Kidney glomerular epithelial cell (primary cell): ENCODE data around the gene ADORA1.

Experiments
- DNase-seq: peaks from one replicate; lab custom pipeline; 2025; lab: John Stamatoyannopoulos, UW

ADORA1 gene

DNA sequence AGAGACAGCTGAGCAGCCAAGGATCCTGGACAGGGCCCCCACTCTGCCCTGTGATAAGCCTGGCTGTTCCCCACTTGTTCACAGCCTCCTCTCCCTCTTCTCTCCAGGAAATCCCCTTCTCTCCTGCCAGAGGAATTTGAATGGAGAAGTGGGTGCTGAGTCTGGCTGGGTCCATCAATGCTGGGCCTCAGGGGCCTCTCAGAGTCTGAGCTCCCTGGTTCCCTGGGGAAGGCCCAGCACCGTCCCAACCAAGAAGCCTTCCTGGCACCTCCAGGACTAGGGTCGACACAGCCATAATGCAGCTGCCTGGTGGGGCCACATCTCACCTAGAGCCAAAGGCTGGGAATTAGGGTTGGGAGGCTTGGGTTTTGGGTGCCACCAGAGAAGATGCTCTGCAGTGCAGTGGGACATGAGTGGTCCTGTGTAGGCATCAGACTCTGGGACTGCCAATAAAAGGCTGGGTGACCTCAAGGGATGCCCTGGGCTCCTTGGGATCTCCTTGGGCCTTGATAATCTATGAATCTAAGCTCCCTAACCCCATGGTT is 45.6 kb downstream of the ADORA1 start:
- DNase-seq, result no peak

DNA sequence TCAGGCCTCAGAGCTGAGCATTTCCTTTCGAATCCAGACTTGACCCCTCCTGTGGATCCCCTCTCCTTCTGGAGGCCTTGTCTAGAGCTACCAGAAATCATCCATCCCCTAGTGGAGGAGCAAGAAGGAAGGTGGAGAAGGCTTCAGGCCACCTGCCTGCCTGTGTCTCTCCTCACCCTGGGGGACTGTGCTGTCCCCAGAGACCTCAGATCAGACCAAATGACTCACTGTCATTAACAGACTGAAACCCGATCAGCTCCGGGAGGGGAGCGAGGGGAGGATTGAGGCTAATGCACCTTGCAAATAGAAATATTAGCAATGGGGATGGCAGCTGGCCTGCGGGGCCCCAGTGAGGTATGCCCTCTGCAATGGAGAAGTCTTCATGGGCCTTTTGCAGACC is 46.0 kb downstream of the ADORA1 start:
- DNase-seq, result no peak

DNA sequence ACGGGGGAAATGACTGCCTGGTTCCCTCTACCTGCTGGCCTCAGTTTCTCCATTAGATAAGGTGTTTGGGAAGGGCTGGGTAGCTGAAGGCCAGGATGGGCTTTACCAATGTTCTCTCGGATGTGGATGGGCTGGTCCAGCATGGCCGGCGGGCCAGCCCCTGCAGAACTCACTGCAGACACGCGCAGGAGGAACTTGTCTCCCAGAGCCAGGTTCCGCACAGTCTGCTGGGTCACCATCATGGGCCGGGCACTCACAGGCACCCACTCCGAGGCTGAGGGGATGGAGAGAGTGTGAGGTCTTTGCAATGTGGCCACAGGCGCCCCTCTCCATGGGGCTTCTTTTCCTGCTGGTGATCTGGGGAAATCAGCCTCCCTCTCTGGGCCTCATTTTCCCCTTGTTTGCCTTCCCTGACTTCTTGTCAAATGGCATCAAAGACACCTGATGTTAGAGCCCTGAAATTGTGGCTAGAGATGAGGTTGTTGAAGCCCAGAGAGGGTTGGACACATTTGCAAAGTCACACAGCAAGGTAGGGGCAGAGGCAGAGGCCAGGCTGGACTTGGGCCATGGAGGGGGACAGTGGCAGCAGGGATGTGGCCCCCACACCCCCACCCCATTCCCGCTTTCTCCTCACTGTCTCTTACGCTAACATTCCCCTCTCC is 46.9 kb downstream of the ADORA1 start:
- DNase-seq, result no peak

DNA sequence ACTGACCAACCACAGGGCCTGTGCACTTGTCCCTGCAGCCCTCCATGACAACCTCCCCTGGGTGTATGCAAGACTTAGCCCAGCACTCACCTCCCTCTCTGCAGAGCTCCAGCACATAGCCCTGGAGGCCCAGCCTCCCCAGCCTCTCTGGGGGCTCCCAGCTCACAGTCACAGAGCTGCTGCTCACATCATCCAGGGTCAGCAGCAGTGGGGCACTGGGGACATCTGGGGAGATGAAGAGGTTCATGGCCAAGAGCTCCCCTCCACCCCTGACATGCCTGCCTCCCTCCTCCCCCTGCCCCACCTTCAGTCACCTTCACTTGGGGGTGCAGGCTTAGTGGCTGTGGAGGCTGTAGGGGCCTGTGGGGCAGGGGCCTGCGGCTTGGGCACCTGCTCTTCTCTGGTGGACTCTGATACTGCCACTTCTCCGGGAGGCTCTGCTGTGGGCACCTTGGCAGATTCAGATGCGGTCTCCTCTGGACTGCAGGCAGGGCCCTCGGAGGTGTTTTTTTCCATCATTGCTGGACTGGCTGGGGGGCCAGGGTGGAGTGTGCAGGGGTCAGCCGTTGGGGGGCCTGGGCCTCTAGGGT is 47.8 kb downstream of the ADORA1 start, which contains the start of gene MYBPH:
TSS of gene MYBPH (minus strand) at position 590 of the 590 bp plus-strand sequence. CDS start at position 519, 71 bp downstream.
- DNase-seq, result no peak

DNA sequence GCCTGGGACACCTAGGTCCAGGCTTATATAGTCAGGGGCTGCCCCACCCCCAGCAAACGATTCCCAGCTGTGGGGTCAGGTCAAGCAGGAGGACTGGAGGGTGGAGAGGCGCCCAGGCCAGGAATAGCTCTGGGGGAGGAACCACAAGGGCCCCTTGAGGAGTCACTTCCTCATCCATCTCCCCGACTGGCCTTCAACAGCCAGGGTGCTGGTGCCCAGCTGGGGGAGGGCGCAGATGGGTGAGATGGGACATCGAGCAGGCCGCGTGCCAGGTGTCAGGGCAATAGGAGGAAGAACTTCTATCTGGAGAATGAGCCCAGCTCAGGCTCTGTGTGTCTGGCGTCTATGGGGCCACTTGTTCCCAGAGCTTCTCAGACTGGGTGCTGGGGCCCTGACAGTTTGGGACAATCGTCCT is 48.3 kb downstream of the ADORA1 start:
- no peak for DNase-seq

DNA sequence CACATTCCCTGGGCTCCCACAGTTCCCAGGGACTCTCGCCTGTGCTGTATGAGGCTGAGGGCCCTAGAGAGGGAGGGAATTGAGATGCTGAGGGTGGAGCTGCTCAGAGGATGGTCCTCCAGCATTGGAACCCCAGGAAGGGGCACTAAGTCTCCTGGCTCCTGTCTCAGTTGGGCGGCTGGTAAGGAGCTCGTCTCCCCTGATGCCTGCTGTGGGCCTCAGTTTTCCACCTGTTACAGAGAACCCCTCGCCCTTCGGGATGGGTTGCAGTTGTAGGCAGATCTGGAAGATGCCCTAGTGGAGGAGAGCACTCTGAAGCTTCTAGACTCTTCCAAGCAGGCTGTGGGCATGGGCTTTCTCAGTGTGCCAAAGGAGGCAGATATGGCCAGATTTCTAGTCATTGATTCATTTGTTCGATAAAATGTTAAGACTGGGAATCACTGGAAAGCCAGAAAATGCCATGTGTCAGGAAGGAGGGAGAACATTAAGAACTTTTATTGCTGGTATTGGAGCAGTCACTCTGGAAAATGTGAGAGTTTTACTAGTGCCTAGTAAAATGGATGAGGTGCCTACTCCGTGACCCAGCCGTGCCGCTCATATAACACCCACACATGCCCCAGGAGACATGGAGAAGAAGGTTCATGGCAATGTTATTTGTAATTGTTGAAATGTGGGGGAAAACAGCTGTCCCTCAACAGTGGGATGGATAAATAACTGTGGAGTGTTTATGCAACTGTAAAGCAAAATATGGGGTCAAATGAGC is 48.9 kb downstream of the ADORA1 start:
- no peak for DNase-seq

DNA sequence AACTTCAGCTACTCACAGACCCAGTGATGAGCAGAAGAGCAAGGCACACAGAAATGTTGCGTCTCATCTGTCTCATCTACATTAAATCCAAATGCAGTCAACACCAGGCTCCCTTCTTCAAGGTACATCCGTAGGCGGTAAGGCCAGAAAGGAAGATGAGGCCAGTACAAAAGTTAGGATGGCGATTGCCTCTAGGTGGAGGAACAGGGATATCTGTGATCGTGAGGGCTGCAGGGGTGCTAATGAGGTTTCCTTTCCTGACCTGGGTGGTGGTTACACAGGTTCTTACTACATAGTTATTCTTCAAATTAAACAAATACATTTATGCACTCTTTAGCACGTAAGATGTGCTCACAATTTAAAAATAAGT is 49.5 kb downstream of the ADORA1 start:
- no peak for DNase-seq

DNA sequence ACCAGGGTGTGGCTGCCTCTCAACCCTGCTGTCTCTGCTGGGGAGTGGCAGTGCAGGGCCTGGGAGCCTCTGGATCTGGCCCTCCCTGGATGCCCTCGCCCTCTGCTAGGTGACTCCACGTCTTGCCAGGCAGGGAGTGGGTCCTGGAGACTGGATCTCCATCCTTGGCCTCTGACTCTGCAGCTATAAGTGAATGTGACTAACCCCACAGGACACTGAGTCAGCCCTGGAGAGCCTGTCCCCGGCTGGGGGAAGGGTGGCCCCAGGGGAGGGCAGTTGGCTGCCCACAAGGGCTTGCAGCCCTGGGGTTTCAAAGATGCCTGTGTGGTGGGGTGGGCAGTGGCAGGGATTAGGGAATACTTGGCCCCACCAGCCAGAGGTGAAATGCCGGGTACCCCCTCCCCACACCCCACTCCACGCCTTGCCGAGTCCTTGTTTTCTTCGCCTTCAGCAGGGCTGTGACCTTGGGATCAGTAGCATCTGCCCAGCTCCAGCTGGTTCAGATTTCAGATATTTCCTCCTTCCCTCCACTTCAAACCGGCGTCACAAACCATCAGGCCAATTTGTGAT is 50.0 kb downstream of the ADORA1 start:
- DNase-seq, result no peak

DNA sequence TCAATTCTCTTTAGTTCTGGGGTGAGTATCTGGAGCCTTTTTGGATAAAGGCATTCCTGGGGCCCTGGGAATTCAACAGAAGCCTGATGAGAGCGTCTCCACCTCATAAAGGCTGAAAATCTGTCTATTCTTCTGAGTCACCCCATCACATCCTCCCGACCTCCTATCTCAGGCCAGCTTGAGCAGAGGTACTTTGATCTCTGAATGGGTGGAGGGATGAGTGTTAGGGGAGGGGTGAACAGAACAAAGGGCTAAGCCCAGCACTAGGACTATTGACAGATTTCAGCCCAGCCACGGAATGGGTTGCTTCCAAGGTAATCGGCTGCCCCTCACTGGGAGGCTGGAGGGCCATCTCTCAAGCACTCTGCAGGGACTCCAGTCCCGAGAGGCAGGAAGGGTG is 50.6 kb downstream of the ADORA1 start:
- peak; percentile 40 for DNase-seq

DNA sequence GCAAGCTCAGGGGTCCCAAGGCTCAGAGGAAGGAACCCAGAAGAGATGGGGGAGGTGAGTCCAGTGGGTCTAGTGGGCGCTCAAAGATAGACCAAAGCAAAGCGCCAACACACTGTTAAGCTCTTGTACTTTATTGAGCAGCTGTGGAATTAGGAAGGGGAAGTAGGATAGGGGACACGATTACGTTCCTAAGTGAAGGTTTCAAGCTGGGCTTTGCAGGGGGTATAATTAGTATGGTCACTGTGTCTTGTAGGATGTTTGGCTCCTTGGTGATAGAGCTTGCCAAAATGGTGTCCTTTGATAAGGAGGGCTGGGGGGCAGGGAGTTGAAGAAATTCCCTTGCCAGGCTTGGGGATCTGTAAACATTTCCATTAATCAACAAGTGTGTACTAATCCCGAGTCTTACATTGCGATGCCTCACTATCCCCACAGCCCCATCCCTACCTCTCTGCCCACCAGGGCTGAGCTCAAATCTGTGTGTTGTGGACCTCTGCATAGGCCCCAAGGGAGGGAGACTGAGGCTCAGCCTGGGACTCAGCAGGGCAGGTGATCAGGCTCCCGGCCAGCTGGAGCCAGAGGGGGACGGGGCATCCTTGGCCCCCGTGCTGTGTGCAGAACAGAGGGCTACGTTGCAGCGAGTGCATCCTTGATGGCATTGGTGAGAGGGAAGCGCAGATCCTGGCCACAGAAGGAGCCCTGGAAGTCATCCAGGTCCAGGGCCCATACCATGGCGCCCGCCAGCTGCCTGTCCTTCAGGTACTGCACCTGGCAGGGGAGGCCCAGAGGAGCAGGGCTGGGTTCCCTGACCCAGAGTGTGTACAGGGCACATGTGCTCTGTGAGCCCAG is 51.5 kb downstream of the ADORA1 start:
- no peak for DNase-seq

DNA sequence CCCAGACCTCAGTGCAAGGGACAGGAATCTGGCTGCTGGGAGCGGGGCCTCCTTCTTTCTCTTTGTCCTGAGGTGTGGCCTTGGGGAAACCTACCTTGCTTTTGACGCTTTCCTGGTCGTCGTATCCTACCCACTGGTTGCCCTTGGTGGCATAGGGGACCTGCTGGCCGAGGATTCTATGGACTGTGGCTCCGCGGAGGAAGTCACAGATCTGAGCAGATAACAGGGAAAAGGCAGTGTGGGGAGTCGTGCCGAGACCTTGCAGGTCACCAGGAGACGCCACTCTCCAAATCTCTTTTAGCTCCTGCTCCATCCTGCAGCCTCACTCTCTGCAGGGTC is 52.1 kb downstream of the ADORA1 start:
- no peak for DNase-seq

DNA sequence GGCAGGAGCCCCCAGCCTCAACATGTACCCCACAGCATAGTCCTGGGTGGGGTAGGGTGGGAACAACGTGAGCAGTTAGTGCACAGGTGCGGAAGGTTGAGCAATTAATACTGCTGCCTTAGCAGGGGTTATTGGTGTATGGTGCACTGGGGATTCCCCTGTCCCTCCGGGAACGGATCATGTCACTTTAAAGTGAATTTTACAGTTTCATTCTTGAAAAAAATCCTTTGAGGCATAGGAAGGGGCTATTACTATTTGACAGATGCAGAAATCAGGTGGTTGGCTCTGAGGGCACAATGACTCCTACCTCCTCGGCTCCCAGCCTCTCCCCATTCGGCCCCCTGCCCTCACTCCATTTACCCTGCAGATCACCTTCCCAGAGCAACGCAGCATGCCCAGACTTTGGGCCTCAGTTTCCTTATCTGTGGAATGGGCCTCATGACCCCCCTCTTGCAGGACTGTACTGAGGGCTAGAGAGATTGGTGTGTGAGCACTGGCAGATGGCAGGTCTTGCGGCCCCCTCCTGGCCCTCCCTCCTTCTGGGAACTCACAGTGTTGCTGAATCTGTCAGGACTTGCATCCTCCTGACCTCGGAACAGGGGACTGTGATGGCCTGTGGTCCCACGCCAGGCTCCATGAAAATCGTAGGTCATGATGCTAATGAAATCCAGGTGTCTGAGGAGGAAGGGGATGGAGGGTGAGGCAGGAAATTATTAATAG is 53.2 kb downstream of the ADORA1 start:
- no peak for DNase-seq

DNA sequence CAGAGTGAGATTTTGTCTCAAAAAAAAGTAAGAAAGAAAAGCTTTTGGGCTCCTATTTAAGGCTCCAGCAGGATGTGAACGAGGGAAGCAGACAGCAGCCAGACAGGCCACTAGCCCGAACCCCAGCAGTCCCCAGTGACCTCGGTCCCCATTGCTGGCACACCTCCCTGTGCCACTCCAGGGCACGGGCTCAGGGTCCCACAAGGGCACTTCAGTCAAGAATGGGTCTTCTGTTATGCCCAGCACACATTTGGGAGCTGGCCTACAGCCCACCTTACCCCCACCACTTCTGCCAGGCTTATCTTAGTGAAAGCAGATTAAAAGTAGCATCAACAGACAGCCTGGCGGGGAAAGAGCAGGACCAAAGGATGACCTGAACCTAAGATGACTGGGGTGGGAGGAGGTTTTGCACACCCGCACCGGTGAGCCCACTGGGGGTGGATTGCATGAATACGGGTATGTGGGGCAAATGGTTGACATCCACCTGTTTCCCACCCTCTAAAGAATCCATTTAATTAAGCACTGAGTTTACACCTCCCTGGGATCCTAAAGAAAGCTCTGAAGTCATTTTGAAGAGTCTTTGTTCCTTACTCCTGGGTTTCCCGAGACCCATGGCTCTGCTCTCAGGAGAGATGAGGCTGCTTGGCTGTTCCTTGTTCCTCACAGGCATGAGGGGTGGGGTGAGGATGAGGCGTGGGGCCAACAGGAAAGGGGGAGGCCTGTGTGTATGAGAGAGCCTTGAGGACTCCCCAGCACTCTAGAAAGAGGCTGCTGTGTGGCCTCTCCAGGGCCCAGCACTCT is 54.3 kb downstream of the ADORA1 start:
- DNase-seq, result no peak

DNA sequence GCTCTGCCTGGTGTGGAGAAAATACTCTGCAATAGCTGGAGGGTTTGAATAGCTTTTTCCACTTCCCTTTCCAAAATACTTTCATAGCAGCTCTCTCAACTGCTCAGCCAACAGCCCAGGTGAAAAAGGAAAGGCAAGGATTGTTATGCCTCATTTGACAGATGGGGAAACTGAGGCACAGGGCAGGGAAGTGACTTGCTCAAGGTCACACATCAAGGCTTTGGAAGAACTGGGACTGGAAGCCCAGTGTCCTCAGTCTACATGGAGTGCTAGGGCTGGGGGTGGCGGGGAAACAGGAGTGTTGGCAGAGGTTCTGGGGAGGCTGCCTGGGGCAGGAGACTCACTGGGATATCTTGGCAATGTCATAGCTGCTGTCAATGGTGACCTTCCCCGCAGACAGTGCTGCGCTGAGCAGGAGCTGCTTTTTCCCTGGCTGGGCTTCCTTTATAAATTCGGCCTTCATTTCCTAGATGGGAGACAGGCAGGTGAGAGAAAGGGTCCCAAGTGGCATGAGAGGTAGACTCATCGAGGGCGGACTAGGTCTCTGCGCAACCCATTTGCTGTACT is 54.9 kb downstream of the ADORA1 start:
- no peak for DNase-seq

DNA sequence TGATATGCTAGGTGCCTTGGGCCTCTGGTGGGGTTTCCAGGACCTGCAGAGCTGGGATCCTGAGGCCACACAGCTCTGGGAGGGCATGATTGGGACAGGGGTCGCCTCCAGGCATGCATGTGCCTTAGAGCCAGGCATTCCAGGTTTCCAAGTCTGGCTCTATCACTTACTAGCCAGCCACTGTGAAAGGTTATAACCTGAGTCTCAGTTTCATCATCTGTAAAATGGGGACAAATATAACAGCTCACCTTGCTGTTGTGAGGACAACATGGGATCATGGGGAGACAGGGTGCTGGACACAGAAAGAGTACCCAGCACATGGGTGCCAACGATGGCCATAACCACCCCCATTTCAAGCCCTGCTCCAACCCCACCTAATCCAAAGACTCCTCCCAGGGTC is 56.3 kb downstream of the ADORA1 start:
- no peak for DNase-seq

DNA sequence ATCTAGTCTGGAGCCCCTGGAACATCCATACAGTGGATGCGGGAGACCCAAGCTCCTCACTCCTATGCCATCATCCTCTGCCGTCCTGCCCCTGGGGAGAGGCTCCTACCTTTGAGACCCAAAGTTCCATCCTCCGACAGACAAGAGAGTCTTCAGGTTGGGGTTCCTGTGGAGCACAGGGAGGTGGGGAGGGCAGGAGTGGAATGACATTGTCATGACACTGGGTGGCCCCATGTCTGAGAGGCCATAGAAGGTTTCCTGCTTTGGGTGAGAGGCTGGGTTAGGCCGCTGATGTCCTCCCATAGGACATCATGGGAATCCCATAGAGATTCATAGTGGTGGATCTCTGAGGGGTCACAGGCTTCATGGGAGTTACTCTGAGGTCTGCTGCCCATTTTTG is 56.9 kb downstream of the ADORA1 start:
- DNase-seq, result no peak

DNA sequence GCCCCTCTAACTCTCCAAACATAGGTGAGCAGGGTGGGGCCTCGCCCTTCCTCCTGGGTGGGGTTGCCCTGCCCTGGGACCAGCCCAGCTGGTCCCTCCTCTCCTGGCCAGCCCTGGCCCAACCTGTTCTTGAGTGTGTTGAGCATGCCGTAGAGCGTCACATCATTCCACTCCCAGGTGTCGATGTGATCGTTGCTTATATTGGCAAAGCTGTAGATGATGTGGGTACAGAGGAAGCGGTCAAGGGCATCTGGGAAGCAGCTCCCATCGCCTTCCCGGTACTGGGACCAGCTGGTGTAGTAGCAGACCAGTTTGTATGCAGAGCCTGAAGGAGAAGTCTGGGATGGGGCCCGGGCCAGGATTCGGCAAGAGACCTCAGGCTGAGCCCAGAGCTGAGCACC is 57.5 kb downstream of the ADORA1 start:
- DNase-seq, result no peak

DNA sequence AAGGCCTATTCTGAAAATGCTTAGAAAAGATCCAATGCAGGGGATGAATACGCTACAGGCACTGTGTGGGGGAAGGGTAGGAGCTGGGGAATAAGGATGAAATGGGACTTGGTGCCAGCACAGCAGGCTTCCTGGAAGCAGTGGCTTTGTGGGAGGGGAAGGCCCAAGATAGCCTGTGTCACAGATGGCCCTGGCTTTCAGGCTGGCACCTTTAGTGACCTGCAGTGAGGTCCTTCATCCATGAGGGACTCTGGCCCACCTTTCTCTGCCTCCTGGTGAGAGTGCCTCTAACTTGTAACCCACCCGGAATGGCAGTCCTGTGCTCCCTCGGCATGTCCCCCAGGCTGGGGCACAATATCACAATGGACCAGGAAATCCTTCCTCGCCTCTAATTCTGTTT is 58.1 kb downstream of the ADORA1 start:
- no peak for DNase-seq

DNA sequence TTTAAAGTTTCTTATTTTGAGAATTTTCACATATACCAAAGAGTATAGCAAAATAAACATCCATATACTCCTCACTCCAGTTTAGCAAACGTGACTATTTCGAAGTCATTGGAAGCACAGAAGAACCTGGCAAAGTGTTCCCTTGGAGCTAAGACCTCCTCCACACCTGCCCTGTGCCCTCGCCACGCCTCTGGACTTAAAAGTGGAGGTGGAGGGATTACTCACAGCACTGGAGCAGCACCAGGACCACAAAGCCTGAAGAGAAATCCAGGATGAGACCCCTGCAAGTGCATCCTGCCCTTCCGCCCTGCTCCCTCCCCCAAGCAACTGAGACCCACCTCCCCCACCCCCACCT is 58.5 kb downstream of the ADORA1 start:
- no peak for DNase-seq
